ENCODE measurements around the gene TESK2.

Gene TESK2

DNA sequence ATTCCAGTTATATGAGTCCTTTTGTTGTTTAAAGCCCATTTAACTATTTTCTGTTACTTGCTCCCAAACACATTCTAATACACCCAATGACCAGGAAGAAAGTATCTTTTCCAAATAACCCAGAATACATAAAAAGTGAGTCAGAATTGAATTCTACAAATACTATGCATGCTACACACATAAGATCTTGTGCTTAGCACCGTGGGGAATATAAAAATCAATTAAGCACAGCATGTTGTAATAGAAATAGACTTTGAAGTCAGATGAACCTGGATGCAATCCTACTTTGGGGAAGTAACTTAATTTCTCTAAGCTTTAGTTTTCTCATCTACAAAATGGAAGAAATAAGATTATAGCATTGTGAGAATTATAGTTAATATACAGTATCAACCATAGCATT is 110.2 kb downstream of the TESK2 start:
- Histone ChIP-seq H3K4me1 (no peaks in the 10 kb centered on the region), H3K79me2 (no peaks in the 10 kb centered on the region), H3K9me3 (ENCODE audit: control insufficient read depth, low read length) (no peaks in the 10 kb centered on the region), H3K27me3 (ENCODE audit: control insufficient read depth, insufficient read depth, low read length) (no peaks in the 10 kb centered on the region), H2AFZ (no peak overlapping the region), H3K27ac (no peak overlapping the region), H3K36me3 (ENCODE audit: control insufficient read depth, insufficient read depth, low read length) (no peaks in the 10 kb centered on the region), H3K4me2 (ENCODE audit: low read length) (no peak overlapping the region), H3K4me3 (ENCODE audit: low read depth, low read length) (no peak overlapping the region), H3K9ac (no peak overlapping the region)
- TF ChIP-seq, protein P1, sequence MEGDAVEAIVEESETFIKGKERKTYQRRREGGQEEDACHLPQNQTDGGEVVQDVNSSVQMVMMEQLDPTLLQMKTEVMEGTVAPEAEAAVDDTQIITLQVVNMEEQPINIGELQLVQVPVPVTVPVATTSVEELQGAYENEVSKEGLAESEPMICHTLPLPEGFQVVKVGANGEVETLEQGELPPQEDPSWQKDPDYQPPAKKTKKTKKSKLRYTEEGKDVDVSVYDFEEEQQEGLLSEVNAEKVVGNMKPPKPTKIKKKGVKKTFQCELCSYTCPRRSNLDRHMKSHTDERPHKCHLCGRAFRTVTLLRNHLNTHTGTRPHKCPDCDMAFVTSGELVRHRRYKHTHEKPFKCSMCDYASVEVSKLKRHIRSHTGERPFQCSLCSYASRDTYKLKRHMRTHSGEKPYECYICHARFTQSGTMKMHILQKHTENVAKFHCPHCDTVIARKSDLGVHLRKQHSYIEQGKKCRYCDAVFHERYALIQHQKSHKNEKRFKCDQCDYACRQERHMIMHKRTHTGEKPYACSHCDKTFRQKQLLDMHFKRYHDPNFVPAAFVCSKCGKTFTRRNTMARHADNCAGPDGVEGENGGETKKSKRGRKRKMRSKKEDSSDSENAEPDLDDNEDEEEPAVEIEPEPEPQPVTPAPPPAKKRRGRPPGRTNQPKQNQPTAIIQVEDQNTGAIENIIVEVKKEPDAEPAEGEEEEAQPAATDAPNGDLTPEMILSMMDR (IDR thresholded peaks at IDR 0.05): no peak

DNA sequence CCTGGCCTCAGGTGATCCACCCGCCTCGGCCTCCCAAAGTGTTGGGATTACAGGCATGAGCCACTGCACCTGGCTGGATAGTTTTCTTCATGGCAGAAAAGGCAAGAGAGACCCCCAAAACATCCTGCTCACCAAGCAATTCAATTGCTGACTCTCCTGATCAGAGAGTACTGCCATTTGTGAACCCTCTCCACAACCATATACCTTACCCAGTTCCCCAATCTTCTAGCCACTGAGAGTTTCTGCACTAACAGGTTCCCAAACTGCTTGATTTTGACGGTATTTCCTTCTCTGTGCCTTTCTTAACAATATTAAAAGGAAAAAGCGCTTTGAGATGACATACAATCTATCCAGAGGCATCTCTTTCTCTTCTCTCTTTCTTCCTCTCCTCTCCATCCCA is 110.8 kb downstream of the TESK2 start:
- no peaks in the 10 kb centered on the region for H3K27me3 ChIP-seq (ENCODE audit: control insufficient read depth, insufficient read depth, low read length)
- no peaks in the 10 kb centered on the region for H3K4me1 ChIP-seq
- no peaks in the 10 kb centered on the region for H3K36me3 ChIP-seq (ENCODE audit: control insufficient read depth, insufficient read depth, low read length)
- H3K27ac ChIP-seq: no peak overlapping the region
- TF ChIP-seq, protein P1 (IDR thresholded peaks at IDR 0.05): no peak
- no peaks in the 10 kb centered on the region for H3K79me2 ChIP-seq
- no peak overlapping the region for H2AFZ ChIP-seq
- no peak overlapping the region for H3K4me2 ChIP-seq (ENCODE audit: low read length)
- H3K4me3 ChIP-seq (ENCODE audit: low read depth, low read length): no peak overlapping the region
- H3K9ac ChIP-seq: no peak overlapping the region
- H3K9me3 ChIP-seq (ENCODE audit: control insufficient read depth, low read length): no peaks in the 10 kb centered on the region

DNA sequence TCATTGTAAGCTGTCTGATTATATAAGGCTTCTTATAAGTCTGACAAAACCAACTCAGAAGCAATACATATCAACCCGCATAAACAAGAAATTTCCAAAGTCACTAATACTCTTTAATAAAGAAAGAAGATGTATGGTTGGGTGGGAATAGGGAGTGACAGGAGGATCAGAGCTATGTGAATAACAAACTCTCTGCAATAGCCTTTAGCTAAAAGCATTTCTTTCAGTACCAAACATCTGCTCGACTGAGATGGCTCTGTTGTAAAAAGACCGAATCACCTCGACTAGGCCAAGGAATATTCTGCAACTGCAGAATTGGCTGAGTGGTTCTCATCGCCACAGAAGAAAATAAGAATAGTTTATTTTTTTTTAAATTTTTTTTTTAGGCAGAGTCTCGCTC is 111.4 kb downstream of the TESK2 start:
- TF ChIP-seq, protein P1 (IDR thresholded peaks at IDR 0.05): no peak
- no peak overlapping the region for H2AFZ ChIP-seq
- no peaks in the 10 kb centered on the region for H3K9me3 ChIP-seq (ENCODE audit: control insufficient read depth, low read length)
- no peak overlapping the region for H3K9ac ChIP-seq
- H3K36me3 ChIP-seq (ENCODE audit: control insufficient read depth, insufficient read depth, low read length): no peaks in the 10 kb centered on the region
- no peak overlapping the region for H3K27ac ChIP-seq
- H3K4me2 ChIP-seq (ENCODE audit: low read length): no peak overlapping the region
- H3K4me1 ChIP-seq: no peaks in the 10 kb centered on the region
- no peaks in the 10 kb centered on the region for H3K27me3 ChIP-seq (ENCODE audit: control insufficient read depth, insufficient read depth, low read length)
- H3K79me2 ChIP-seq: no peaks in the 10 kb centered on the region
- H3K4me3 ChIP-seq (ENCODE audit: low read depth, low read length): no peak overlapping the region

DNA sequence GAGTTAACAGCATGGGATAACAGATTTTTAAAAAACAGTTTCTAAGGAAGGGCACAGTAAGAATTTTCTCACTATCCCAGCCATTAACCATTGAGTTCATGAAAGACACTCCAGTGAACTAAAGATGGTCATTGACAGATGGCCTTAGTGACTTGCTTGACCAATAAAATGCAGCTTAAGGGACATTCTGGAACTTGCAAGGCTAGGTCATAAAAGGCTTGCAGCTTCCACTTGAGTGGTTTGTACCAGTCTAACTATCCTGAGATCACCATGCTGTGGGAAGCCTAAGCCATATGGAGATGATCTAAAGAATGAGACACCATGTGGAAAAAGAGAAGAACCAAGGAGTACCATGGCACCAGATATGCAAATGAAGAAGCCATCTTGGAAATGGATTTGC is 112.8 kb downstream of the TESK2 start:
- Histone ChIP-seq H2AFZ (no peak overlapping the region), H3K27ac (no peak overlapping the region), H3K4me3 (ENCODE audit: low read depth, low read length) (no peak overlapping the region), H3K4me2 (ENCODE audit: low read length) (no peak overlapping the region), H3K27me3 (ENCODE audit: control insufficient read depth, insufficient read depth, low read length) (no peaks in the 10 kb centered on the region), H3K79me2 (no peaks in the 10 kb centered on the region), H3K4me1 (no peaks in the 10 kb centered on the region), H3K36me3 (ENCODE audit: control insufficient read depth, insufficient read depth, low read length) (no peaks in the 10 kb centered on the region), H3K9me3 (ENCODE audit: control insufficient read depth, low read length) (no peaks in the 10 kb centered on the region), H3K9ac (no peak overlapping the region)
- TF ChIP-seq, protein P1 (IDR thresholded peaks at IDR 0.05): no peak
